CD4-positive, alpha-beta T cell treated with Interleukin-4 for 4 hours (primary cell): Measurements from ENCODE around the gene ZBTB44.
"Not testable (repeated sequence)": the region's sequence is repeated elsewhere in the genome, so short reads cannot be mapped to it uniquely, and the experiment has no call there.

ENCODE experiments used
- DNase-seq: peaks from one replicate; pipeline ENCODE4 v3.0.0-alpha.2; 2020

ZBTB44 gene

DNA sequence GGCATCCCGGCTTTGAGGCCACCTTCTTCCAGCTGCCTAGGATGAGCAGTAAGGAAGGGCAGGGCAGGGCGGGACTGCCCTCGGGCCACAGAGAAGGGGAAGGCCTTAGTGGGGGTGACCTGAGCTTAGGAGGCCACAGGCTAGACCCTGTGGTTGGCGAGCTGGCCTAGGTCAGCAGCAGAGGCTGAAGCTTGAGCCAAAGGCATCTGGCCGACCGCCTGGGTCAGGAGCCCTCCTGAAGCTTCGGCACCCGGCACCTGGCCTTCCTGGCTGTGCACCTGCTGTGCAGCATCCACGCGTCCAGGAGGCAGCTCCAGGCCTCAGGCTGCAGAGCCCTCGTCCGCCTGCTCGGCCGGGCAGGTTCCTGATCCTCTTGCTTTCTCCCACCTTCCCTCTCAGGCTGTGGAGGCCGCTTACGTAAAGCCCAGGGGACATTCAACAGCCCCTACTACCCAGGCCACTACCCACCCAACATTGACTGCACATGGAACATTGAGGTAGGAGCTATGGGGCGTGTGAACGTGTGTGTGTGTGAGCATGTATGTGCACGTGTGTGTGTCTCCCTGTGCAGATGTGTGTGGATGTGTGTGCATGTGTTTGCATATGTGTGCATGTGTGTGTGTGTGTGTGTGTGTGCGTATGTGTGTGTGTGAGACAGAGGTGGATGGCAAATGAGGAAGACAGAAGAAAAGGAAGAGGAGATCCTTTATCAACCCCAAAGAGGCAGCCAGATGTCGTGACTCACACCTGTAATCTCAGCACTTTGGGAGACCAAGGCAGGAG is 120.3 kb downstream of the ZBTB44 start:
- DNase-seq: no peak

DNA sequence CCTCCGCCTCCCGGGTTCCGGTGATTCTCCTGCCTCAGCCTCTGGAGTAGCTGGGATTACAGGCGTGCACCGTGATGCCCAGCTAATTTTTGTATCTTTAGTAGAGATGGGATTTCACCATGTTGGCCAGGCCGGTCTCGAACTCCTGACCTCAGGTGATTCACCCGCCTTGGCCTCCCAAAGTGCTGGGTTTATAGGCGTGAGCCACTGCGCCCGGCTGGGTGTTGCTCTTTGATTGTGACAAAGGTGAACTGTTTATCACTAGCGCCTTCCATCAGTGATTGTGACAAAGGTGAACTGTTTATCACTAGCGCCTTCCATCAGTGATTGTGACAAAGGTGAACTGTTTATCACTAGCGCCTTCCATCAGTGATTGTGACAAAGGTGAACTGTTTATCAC is 121.2 kb downstream of the ZBTB44 start:
- DNase-seq: not testable (repeated sequence)

- no peak for DNase-seq
Observed at GRCh38 chr11:130192845-130193267, 121.9 kb downstream of the ZBTB44 start.

- DNase-seq: no peak
Observed at GRCh38 chr11:130191896-130192295, 122.8 kb downstream of the ZBTB44 start.

DNA sequence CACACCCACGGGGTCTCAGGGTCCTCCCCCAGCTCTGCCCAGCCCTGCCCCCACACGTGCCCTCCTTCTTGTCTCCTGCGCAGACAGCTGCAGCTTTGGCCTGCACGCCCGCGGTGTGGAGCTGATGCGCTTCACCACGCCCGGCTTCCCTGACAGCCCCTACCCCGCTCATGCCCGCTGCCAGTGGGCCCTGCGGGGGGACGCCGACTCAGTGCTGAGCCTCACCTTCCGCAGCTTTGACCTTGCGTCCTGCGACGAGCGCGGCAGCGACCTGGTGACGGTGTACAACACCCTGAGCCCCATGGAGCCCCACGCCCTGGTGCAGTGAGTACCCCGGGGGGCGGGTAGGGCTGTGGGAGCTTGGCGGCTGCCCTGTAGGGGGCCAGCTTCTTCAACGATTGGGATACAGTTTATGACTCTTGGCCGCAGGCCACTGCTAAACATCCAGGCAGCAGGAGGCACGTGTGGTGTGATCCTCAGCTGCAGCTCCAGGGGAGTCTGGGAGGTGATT is 124.3 kb downstream of the ZBTB44 start:
- no peak for DNase-seq

- DNase-seq: no peak
Observed at GRCh38 chr11:130189492-130190210, 125.1 kb downstream of the ZBTB44 start.

DNA sequence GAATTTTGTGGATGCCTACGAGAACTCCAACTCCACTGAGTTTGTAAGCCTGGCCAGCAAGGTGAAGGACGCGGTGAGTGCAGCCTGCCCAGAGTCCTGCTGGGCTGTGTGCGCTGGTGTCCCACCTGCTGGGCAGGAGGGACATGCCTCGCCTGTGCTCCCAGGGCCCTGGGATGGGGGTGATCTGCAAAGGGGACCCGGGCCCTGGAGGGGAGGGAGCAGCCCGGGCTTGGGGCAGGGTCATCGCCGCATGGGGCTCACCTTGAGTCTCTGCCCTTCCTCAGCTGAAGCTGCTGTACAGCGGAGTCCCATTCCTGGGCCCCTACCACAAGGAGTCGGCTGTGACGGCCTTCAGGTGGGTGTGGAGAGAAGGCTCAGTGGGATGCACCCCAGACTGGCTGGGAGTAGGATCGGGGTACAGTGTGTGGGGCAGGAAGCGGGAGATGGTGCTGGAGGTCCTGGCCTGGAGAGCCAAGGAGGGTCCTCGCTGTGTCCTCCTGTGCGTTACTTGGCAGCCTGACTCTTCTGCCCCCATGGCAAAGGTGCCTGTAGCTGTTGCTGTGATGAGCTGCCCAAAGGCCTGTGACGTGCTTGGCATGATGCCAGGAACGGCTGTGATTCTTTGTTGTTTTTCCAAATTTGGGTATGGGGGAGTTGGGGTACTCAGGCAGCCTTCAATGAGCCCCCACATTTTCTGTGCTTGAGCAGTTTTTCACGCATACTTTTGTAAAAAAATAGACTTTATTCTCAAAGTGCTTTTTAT is 126.0 kb downstream of the ZBTB44 start:
- no peak for DNase-seq

DNA sequence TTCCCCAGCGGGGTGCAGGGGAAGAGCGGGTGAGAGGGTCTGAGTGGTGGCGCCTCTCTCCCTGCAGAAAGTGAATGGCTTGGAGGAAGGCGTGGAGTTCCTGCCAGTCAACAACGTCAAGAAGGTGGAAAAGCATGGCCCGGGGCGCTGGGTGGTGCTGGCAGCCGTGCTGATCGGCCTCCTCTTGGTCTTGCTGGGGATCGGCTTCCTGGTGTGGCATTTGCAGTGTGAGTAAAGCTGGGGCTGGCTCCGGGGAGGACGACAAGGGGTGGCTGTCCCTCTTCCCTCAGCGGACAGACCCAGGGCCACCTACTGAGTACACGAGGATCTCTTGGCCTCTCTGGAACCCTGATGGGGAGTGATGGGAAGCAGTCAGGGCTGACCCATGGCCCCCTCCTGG is 126.7 kb downstream of the ZBTB44 start:
- no peak for DNase-seq

DNA sequence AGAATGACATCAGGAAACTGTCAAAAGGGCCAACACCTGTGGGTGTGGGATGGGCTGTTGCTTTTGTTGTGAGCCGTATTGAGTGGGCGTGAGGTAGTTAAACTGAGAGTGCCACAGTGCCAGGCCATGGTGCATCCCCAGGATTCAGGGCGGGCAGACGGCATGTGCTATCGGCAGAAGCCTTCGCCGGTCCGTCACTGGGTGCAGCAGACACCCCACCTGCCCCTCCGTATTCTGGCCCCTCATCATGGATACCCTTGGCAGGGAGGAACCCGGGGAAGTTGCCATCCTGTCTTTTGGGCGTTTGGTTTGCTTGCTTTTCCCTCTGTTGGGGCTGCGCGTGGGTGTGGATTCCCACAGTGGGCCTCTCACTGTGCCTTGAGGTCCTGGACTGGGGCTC is 127.6 kb downstream of the ZBTB44 start:
- DNase-seq: no peak

GRCh38 chr11:130183878-130184610 is 130.7 kb downstream of the ZBTB44 start:
- DNase-seq: no peak

DNA sequence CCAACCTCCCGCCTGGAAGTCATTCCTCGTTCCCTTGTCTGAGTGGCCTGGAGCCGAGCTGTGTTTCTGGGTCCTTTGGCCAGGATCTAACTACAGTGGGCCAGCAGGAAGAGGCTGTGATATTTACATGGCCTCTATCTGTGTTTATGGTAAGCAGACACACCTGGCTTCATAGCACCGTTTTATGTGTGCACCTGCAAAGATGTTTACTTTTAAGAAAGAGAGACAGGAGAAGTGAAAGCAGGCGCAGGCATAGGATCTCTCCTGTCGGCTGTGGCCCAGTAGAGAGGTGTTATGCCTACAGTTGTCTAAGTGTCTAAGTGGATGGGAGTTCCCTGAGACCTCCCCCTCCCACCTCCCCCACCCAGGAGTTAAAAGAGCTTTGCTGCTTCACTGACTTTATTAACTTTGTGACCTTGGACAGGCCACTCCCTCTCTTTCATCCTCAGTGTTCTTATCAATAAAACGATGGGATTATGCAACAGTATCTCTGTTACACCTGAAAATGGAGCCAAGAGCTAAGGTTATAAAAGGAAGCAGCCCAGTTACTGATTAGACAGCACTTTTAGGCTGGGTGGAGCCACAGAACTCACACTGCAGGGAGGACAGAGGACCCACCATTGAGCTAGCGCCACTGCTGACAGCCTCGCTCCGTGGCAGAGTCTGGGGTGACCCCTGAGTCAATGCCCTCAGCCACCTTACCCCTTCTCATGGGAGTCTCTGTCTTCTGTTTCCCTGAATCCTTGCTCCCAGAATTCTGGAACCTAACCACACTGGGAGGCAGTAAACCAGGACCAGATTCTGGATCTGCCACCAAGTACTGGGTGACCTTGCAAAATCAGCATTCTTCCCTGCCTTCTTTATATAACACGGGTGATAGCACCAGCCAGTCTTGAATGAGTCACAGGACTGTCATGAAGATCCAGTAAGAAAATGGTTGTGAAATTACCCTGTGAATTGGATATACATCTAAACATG is 133.1 kb downstream of the ZBTB44 start:
- no peak for DNase-seq

DNA sequence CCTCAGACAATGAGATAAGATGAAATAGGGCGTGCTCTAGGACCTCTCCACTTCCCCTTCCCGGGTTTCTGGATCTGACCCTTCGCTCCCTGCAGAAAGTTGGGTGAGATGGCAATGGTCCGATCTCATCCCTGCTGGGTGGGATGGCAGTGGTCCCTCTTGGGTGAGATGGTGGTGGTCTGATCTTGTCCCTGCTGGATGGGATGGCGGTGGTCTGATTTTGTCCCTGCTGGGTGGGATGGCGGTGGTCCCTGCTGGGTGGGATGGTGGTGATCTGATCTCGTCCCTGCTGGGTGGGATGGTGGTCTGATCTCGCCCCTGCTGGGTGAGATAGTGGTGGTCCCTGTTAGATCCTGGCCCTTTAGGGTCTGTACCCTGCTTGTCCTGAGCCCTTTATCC is 133.8 kb downstream of the ZBTB44 start:
- DNase-seq: no peak

GRCh38 chr11:130180491-130180890 is 134.2 kb downstream of the ZBTB44 start:
- no peak for DNase-seq

- DNase-seq: no peak
Observed at GRCh38 chr11:130179396-130180306, 135.1 kb downstream of the ZBTB44 start.

- DNase-seq: no peak
Observed at GRCh38 chr11:130178441-130179339, 136.0 kb downstream of the ZBTB44 start.

DNA sequence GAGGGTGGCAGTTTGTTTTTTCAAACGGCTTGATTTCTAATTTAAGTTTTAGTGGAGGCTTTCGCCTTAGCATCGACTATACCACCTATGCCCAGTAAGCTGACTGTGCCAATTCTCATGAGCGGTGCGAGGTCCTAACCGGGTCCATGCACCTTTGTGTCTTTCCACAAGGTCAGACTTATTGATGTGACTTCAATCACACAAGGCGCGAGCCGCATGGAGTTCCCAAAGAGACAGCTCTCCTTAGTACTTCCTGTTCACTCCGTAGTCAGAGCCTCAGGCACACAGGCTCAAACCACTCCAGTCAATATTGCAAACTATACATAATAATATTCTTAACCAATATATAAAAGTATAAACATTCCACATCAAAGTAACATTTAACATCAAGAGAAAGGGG is 136.9 kb downstream of the ZBTB44 start:
- no peak for DNase-seq
